AG04449 (cell line): ENCODE data around the gene NRM.
A peak's percentile ranks its signal among the peaks of the same experiment; 100 is the strongest.

Experiments used
- CTCF ChIA-PET: fragments of 350-600 bp; formaldehyde crosslinking; extraction: SDS; loops from one replicate; lab custom pipeline; 2021; ENCODE audit warnings: antibody characterized with exemption; lab: Yijun Ruan, JAX
- POLR2A ChIA-PET: fragments of 400-600, 350-600 bp; formaldehyde crosslinking; extraction: SDS; loops from one replicate; lab custom pipeline; 2020; ENCODE audit warnings: antibody characterized with exemption, inconsistent platforms; lab: Yijun Ruan, JAX
- DNase-seq: peaks from one replicate; pipeline ENCODE4 v3.0.0-alpha.2; 2010; ENCODE audit warnings: low read depth, low spot score
- H3K4me3 ChIP-seq: 2 replicates; pipeline ENCODE4 v1.5.1; 2011; ENCODE audit warnings: low read depth, mild to moderate bottlenecking, control low read depth, low read length
- CTCF ChIP-seq: IDR thresholded peaks from one replicate; pipeline ENCODE4 v1.5.1; 2011; ENCODE audit warnings: mild to moderate bottlenecking, moderate library complexity, low read length, control low read depth, inconsistent platforms; ENCODE audit not compliant: insufficient read depth; ENCODE audit errors: missing control alignments

Gene NRM

GRCh38 chr6:30730601-30731435, 40.0 kb upstream of the NRM start:
- no peak overlapping the region for H3K4me3 ChIP-seq

GRCh38 chr6:30727920-30728553, 37.3 kb upstream of the NRM start:
- ChIA-PET POLR2A (interaction anchor here (0.6 to 1.2 kb wide), 5 partner anchors 10 to 92 kb away, joined by 3 to 4 read pairs (median 3); no protein-coding TSS in a partner anchor), CTCF (interaction anchor here (0.6 to 18.8 kb wide), 7 partner anchors 11 to 151 kb away, joined by 3 to 504 read pairs (median 5); partner anchors contain the start of gene DHX16)
- peak; percentile 27 for TF ChIP-seq CTCF
- H3K4me3 ChIP-seq, result no peak overlapping the region
- no peak for DNase-seq

More at GRCh38 chr6:30730601-30731435, 40.0 kb upstream of the NRM start:
- ChIA-PET POLR2A (interaction anchor here (1.0 to 1.8 kb wide), 4 partner anchors 8 to 43 kb away, joined by 3 to 7 read pairs (median 4); no protein-coding TSS in a partner anchor), CTCF (interaction anchor here (0.6 to 18.8 kb wide), 16 partner anchors 9 to 357 kb away, joined by 3 to 504 read pairs (median 4); partner anchors contain the start of genes DHX16, FLOT1 and TUBB)
- peak; percentile 64 for TF ChIP-seq CTCF
- DNase-seq, result no peak

- no peak for DNase-seq
- no peak overlapping the region for H3K4me3 ChIP-seq
- no peak for TF ChIP-seq CTCF
- CTCF ChIA-PET, result interaction anchor here (1.4 to 18.8 kb wide), 5 partner anchors 13 to 152 kb away, joined by 3 to 504 read pairs (median 7); partner anchors contain the start of gene DHX16
- POLR2A ChIA-PET, result interaction anchor here (0.6 to 3.8 kb wide), 18 partner anchors 9 to 157 kb away, joined by 3 to 12 read pairs (median 4); partner anchors contain the start of genes DHX16, FLOT1, IER3 and MDC1
These were observed 36.0 kb upstream of the NRM start for GRCh38 chr6:30726506-30727413.

- ChIA-PET POLR2A (interaction anchor here (0.6 to 3.8 kb wide), 17 partner anchors 10 to 243 kb away, joined by 3 to 12 read pairs (median 4); partner anchors contain the start of genes DHX16, FLOT1, IER3 and NRM), CTCF (interaction anchor here (1.4 to 18.8 kb wide), 3 partner anchors 48 to 151 kb away, joined by 3 to 504 read pairs (median 10); partner anchors contain the start of gene DHX16)
- H3K4me3 ChIP-seq, result no peak overlapping the region
- no peak for DNase-seq
- no peak for TF ChIP-seq CTCF
These were observed 35.1 kb upstream of the NRM start for GRCh38 chr6:30725713-30726505.
